Keratinocyte (primary cell): ENCODE results near the gene AMACR. TPM values are rescaled to one million over a fixed set of nuclear protein-coding genes. Genes with fewer than 3 reads are reported as not detected.

Experiments
- DNase-seq: peaks from one replicate; pipeline ENCODE4 v3.0.0-alpha.2; 2011; ENCODE audit warnings: low read depth, missing footprints, low spot score
- FAIRE-seq: peaks from 2 replicates; lab custom pipeline; 2011; peaks lifted over from hg19 to GRCh38; lab: Jason Lieb, UNC
- H2AFZ ChIP-seq: 2 replicates; pipeline ENCODE4 v1.6.0; 2012; ENCODE audit warnings: low read length, control low read depth, inconsistent platforms; ENCODE audit not compliant: control insufficient read depth
- H3K27ac ChIP-seq: 2 replicates; pipeline ENCODE4 v1.5.1; 2011; ENCODE audit warnings: low read length; ENCODE audit not compliant: control insufficient read depth, insufficient read depth
- H3K27me3 ChIP-seq: 3 replicates; pipeline ENCODE4 v1.6.0; 2011; ENCODE audit warnings: low read length; ENCODE audit not compliant: control insufficient read depth, insufficient read depth; ENCODE audit errors: extremely low read depth
- H3K36me3 ChIP-seq, 2 experiments: 2 replicates in 1 of 2; 3 replicates in 1 of 2; pipeline ENCODE4 v1.5.1; 2011; ENCODE audit warnings: low read length in 2 of 2, mild to moderate bottlenecking in 1 of 2; ENCODE audit not compliant: control insufficient read depth in 2 of 2, insufficient read depth in 2 of 2; ENCODE audit errors: extremely low read depth in 1 of 2
- H3K4me1 ChIP-seq: 3 replicates; pipeline ENCODE4 v1.5.1; 2011; ENCODE audit warnings: low read length; ENCODE audit not compliant: control insufficient read depth, insufficient read depth; ENCODE audit errors: extremely low read depth
- H3K4me2 ChIP-seq: 3 replicates; pipeline ENCODE4 v1.6.0; 2011; ENCODE audit warnings: low read depth, low read length; ENCODE audit not compliant: control insufficient read depth, insufficient read depth; ENCODE audit errors: extremely low read depth
- H3K4me3 ChIP-seq, 3 experiments: fragments of 200-600 bp in 1 of 3; sonication (generic) in 1 of 3; 2 replicates in 2 of 3; 3 replicates in 1 of 3; pipeline ENCODE4 v1.5.1; 2011 to 2016; ENCODE audit warnings: low read length in 3 of 3, mild to moderate bottlenecking in 3 of 3, control low read depth in 2 of 3, inconsistent platforms in 1 of 3, low read depth in 1 of 3, mixed read lengths in 1 of 3, mixed run types in 1 of 3, moderate library complexity in 1 of 3; ENCODE audit not compliant: control insufficient read depth in 2 of 3, insufficient read depth in 2 of 3; ENCODE audit errors: extremely low read depth in 1 of 3
- H3K79me2 ChIP-seq: 2 replicates; pipeline ENCODE4 v1.6.0; 2012; ENCODE audit warnings: low read length; ENCODE audit not compliant: control insufficient read depth, insufficient read depth
- H3K9ac ChIP-seq: 3 replicates; pipeline ENCODE4 v1.6.0; 2011; ENCODE audit warnings: low read length; ENCODE audit not compliant: control insufficient read depth, insufficient read depth; ENCODE audit errors: extremely low read depth
- H3K9me1 ChIP-seq: 3 replicates; pipeline ENCODE4 v1.6.0; 2011; ENCODE audit warnings: low read length; ENCODE audit not compliant: control insufficient read depth, insufficient read depth; ENCODE audit errors: extremely low read depth
- H3K9me3 ChIP-seq: 2 replicates; pipeline ENCODE4 v1.5.1; 2012; ENCODE audit warnings: low read depth, low read length; ENCODE audit not compliant: control insufficient read depth
- H4K20me1 ChIP-seq: 3 replicates; pipeline ENCODE4 v1.6.0; 2011; ENCODE audit warnings: low read length; ENCODE audit not compliant: control insufficient read depth, insufficient read depth; ENCODE audit errors: extremely low read depth
- EZH2 ChIP-seq: IDR thresholded peaks from one replicate; pipeline ENCODE4 v1.6.1; 2012; ENCODE audit warnings: inconsistent platforms, mild to moderate bottlenecking, low read length, moderate library complexity
- dilution Hi-C: fragments of 300-500 bp; cut with MboI; formaldehyde crosslinking; loops from one replicate; pipeline ENCODE4 v1.7.0; 2020; ENCODE audit warnings: low sequenced_read_pairs; ENCODE audit not compliant: extremely low pct_ligation_motif_present
- polyA plus RNA-seq, 5 experiments: library from polyadenylated mRNA; depleted of rRNA in 3 of 5; stranded (reverse) in 3 of 5; stranded (forward) in 1 of 5; unstranded in 1 of 5; fragments of >200 nt; gene quantifications; 1 replicate in 1 of 5; 2 replicates in 3 of 5; 3 replicates in 1 of 5; pipeline versions ENCODE4 v1.2.1 to v1.2.3, GENCODE V29; 2011 to 2012; ENCODE audit warnings: missing spikeins in 2 of 5, low read depth in 1 of 5, low replicate concordance in 1 of 5
- TF ChIP-seq, protein P1 (sequence below), 3 experiments: IDR thresholded peaks in 1 of 3; conservative IDR thresholded peaks in 1 of 3; optimal IDR thresholded peaks in 1 of 3; 2 replicates in 2 of 3; 3 replicates in 1 of 3; pipeline versions ENCODE3 to v1.5.1; 2011; ENCODE audit warnings: low read length in 3 of 3, mild to moderate bottlenecking in 3 of 3, moderate library complexity in 2 of 3, control low read depth in 1 of 3, inconsistent platforms in 1 of 3; ENCODE audit not compliant: insufficient read depth in 2 of 3; ENCODE audit errors: extremely low read depth in 1 of 3

Gene AMACR
- polyA plus RNA-seq, 1 donor (not counting 4 experiments of a cell fraction or from before 2014, with no cell fraction given) = 20.3 TPM

DNA sequence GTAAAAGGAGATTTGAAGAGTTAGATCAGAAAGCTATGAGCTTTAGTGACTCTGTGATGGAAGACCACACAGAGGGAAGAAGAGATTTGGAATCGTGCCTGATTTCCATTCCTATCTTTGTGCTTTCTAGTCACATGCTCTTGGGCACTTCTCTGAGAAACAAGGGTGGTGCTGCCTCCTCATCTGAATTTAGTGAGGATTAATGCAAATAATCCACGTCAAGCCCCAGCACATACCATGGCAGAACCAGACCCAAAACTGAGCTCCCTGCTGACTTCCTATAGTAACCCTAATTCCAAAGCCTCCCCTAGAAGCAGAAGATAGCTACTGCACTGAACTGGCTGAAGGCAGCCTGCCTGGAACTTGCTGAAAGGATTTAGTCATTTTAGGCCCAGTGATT is 41.0 kb downstream of the AMACR start:
- Histone ChIP-seq H2AFZ (no peak overlapping the region), H3K27me3 (peaks cover 2% of the 10 kb centered on the region), H4K20me1 (no peaks in the 10 kb centered on the region), H3K9me1 (no peaks in the 10 kb centered on the region), H3K4me3 (no peak overlapping the region), H3K4me2 (no peak overlapping the region), H3K4me1 (no peaks in the 10 kb centered on the region), H3K27ac (no peak overlapping the region), H3K9ac (no peak overlapping the region), H3K36me3 (no peaks in the 10 kb centered on the region), H3K79me2 (no peaks in the 10 kb centered on the region), H3K9me3 (no peaks in the 10 kb centered on the region)
- FAIRE-seq = no peak
- dilution Hi-C loops = no loop called here
- TF ChIP-seq, protein P1, sequence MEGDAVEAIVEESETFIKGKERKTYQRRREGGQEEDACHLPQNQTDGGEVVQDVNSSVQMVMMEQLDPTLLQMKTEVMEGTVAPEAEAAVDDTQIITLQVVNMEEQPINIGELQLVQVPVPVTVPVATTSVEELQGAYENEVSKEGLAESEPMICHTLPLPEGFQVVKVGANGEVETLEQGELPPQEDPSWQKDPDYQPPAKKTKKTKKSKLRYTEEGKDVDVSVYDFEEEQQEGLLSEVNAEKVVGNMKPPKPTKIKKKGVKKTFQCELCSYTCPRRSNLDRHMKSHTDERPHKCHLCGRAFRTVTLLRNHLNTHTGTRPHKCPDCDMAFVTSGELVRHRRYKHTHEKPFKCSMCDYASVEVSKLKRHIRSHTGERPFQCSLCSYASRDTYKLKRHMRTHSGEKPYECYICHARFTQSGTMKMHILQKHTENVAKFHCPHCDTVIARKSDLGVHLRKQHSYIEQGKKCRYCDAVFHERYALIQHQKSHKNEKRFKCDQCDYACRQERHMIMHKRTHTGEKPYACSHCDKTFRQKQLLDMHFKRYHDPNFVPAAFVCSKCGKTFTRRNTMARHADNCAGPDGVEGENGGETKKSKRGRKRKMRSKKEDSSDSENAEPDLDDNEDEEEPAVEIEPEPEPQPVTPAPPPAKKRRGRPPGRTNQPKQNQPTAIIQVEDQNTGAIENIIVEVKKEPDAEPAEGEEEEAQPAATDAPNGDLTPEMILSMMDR (optimal IDR thresholded peaks at IDR 0.05 in 1 of 3, IDR thresholded peaks at IDR 0.05 in 1 of 3, conservative IDR thresholded peaks at IDR 0.05 in 1 of 3; ENCODE audit: extremely low read depth in 1 of 3, insufficient read depth in 2 of 3, low read length in 3 of 3) = no peak
- no peak for TF ChIP-seq EZH2
- no peak for DNase-seq

DNA sequence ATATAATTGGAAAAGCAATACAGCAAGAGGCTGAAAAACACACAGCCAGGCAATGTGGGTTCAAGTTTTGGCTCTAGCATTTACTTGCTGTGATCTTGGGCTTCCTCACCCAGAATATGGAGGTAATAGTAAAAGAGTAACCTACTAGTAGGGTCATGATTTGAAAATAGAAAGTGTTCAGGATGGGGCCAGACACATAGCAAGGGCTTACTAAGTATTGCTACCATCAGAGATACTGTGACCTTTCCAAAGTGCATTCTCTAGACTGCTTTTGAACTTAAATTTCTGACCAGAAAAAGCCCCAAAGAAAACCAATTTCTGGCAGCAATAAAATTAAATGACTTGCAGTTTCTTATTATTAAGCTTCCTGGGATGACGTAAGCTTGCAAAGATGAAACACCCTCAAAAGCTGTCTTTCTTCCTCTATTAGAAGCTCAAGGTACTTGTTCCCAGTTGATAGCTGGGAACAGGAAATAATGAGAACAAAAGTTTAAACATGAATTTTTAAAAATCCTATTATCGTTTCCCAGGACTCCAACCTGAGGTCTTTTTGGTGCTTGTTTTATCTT is 43.6 kb downstream of the AMACR start:
- Histone ChIP-seq H3K4me3 (no peak overlapping the region), H3K9me3 (no peaks in the 10 kb centered on the region), H3K4me1 (no peaks in the 10 kb centered on the region), H4K20me1 (no peaks in the 10 kb centered on the region), H3K36me3 (no peaks in the 10 kb centered on the region), H3K27me3 (peaks cover 2% of the 10 kb centered on the region), H3K4me2 (no peak overlapping the region), H3K27ac (no peak overlapping the region), H3K79me2 (no peaks in the 10 kb centered on the region), H3K9ac (no peak overlapping the region), H3K9me1 (no peaks in the 10 kb centered on the region), H2AFZ (no peak overlapping the region)
- no peak for TF ChIP-seq EZH2
- TF ChIP-seq, protein P1 (optimal IDR thresholded peaks at IDR 0.05 in 1 of 3, IDR thresholded peaks at IDR 0.05 in 1 of 3, conservative IDR thresholded peaks at IDR 0.05 in 1 of 3; ENCODE audit: extremely low read depth in 1 of 3, insufficient read depth in 2 of 3, low read length in 3 of 3) = no peak
- dilution Hi-C loops = no loop called here
- no peak for DNase-seq
- no peak for FAIRE-seq
